ENCODE measurements around the gene MFAP2. TPM values are rescaled to one million over a fixed set of nuclear protein-coding genes. Genes with fewer than 3 reads are reported as not detected.
A peak's percentile ranks its signal among the peaks of the same experiment; 100 is the strongest.
"Not testable (repeated sequence)": the region's sequence is repeated elsewhere in the genome, so short reads cannot be mapped to it uniquely, and the experiment has no call there.

MFAP2 gene
- total and polyA plus RNA-seq, 7 experiments from 2014 or later: 0.76 TPM; not detected in 6

DNA sequence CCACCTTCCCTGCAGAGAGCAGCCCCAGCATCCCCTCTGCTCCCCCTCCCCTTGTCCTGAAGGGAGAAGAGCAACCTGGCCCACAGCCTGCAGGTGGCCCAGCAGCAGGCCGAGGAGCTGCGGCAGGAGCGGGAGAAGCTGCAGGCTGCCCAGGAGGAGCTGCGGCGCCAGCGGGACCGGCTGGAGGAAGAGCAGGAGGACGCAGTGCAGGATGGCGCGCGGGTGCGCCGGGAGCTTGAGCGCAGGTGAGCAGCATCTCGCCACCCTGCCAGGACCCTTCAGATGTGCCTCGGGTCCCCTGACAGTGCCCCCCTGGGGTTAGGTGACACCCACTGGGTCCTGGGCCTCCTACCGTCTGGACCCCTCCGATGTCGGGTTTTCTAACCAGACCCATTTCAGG lies 36.4 kb downstream of the MFAP2 start:
- Mint-ChIP-seq H3K36me3 (peaks cover 0 to 30% (median 12%) of the 10 kb centered on the region in 5 donors), H3K9me3 (no peaks in the 10 kb centered on the region), H3K27me3 (no peaks in the 10 kb centered on the region), H3K4me3 (no peak overlapping the region), H3K4me1 (peaks cover 0 to 5% (median 0%) of the 10 kb centered on the region in 7 donors), H3K27ac (peak overlapping the region in 1 of 9 donors; percentile 54)
- Histone ChIP-seq H3K4me3 (ENCODE audit: low read length) (no peak overlapping the region), H3K27me3 (ENCODE audit: control insufficient read depth in 2 of 2, insufficient read depth in 2 of 2, low read length in 2 of 2) (no peaks in the 10 kb centered on the region), H3K9me3 (ENCODE audit: control insufficient read depth in 2 of 3, low read length in 3 of 3) (no peaks in the 10 kb centered on the region), H3K4me1 (ENCODE audit: control insufficient read depth in 2 of 2, insufficient read depth in 2 of 2, low read length in 2 of 2) (no peaks in the 10 kb centered on the region), H3K27ac (ENCODE audit: low read depth, low read length) (no peak overlapping the region), H3K36me3 (ENCODE audit: control insufficient read depth in 2 of 3, insufficient read depth in 3 of 3, low read length in 3 of 3) (peaks cover 0 to 51% (median 0%) of the 10 kb centered on the region in 3 experiments)
- ChIA-PET CTCF (no interaction called here), POLR2A (no interaction called here)
- DNase-seq: no peak
- ATAC-seq: no peak
- intact Hi-C loops (cut with micrococcal nuclease): no loop called here

DNA sequence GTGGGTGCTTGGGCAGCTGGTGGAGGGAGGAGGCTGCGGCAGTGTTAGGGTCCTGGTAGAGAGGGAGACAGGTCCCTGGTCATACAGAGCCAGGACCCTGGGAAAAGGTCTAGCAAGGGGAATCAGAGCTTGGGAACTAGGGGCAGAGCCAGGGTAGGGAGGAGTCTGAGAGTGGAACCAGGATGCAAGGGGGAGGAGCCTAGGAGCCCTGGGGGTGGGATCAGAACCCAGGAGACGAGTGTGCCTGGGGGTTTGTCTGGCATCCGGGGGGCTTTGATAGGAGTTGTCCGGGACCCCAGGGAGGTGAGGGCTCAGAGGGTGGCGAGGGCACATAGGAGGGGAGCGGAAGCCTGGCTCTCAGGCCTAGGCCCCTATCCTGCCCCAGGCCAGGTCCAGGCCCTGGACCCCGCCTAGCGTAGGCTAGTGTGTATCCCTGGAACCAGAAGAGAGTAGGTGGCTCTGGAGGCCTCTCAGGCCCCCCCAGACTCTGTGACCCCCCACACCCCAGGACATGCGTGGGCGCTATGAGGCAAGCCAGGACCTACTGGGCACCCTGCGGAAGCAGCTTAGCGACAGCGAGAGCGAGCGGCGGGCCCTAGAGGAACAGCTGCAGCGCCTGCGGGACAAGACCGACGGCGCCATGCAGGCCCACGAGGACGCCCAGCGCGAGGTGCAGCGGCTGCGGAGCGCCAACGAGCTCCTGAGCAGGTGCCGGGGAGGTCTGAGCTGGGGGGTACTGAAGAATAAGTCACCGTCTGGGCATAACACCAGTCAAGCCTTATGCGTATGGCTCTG lies 40.8 kb downstream of the MFAP2 start:
- H3K9me3 Mint-ChIP-seq; H3K27me3 ChIP-seq (ENCODE audit: control insufficient read depth in 2 of 2, insufficient read depth in 2 of 2, low read length in 2 of 2); H3K4me3 ChIP-seq (ENCODE audit: low read length); H3K9me3 ChIP-seq (ENCODE audit: control insufficient read depth in 2 of 3, low read length in 3 of 3); H3K4me1 ChIP-seq (ENCODE audit: control insufficient read depth in 2 of 2, insufficient read depth in 2 of 2, low read length in 2 of 2); CTCF ChIA-PET; H3K27ac Mint-ChIP-seq; H3K27ac ChIP-seq (ENCODE audit: low read depth, low read length); intact Hi-C loops (cut with micrococcal nuclease); H3K4me3 Mint-ChIP-seq; POLR2A ChIA-PET; DNase-seq; H3K27me3 Mint-ChIP-seq; H3K4me1 Mint-ChIP-seq: not testable (repeated sequence)
- peak; percentile 29 for ATAC-seq
- H3K36me3 ChIP-seq (ENCODE audit: control insufficient read depth in 2 of 3, insufficient read depth in 3 of 3, low read length in 3 of 3): peaks cover 0 to 56% (median 0%) of the 10 kb centered on the region in 3 experiments
- H3K36me3 Mint-ChIP-seq: peaks cover 0 to 30% (median 11%) of the 10 kb centered on the region in 5 donors

DNA sequence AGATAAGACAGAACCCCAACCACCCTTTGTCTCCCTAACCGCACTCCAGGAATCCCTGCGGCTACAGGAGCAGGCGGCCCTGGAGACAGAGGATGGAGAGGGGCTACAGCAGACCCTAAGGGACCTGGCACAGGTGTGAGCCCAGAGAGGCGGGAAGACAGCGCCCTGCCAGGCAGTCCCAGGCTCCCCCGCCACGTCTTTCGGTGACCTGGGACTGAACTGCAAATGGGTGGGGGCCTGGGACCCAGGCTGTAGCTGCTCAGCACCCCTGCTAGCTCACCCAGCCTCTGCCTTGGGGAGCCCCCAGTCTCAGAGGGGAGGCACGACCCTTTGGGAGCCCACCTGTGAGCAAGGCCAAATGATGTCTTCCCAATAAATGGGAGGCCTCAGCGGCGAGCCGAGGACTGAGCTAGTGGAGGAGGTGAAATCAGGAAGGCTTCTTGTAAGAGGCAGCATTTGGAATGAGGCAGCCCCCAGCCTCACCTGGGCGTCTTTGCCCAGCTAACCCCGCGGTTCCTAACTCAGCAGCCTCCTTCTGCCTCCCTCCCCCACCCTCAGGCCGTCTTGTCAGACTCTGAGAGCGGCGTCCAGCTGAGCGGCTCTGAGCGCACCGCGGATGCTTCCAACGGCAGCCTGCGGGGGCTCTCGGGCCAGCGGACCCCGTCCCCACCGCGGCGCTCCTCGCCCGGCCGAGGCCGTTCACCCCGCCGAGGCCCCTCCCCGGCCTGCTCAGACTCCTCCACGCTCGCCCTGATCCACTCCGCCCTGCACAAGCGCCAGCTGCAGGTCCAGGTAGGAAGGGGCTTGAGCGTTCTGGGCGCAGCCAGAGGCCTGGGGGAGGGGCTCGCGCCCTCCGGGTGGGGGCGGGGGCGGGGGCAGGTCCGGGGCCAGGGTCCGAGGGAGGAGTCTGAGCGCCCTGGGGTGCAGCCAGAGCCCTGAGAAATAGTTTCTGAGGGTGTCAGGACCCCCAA lies 41.8 kb downstream of the MFAP2 start:
- no peaks in the 10 kb centered on the region for H3K4me1 ChIP-seq (ENCODE audit: control insufficient read depth in 2 of 2, insufficient read depth in 2 of 2, low read length in 2 of 2)
- Mint-ChIP-seq H3K27me3 (no peaks in the 10 kb centered on the region), H3K4me3 (no peak overlapping the region), H3K27ac (peak overlapping the region in 1 of 9 donors; percentile 63), H3K4me1 (peaks cover 0 to 5% (median 0%) of the 10 kb centered on the region in 7 donors), H3K9me3 (no peaks in the 10 kb centered on the region), H3K36me3 (peaks cover 0 to 32% (median 11%) of the 10 kb centered on the region in 5 donors)
- CTCF ChIA-PET: no interaction called here
- H3K9me3 ChIP-seq (ENCODE audit: control insufficient read depth in 2 of 3, low read length in 3 of 3): no peaks in the 10 kb centered on the region
- no peaks in the 10 kb centered on the region for H3K27me3 ChIP-seq (ENCODE audit: control insufficient read depth in 2 of 2, insufficient read depth in 2 of 2, low read length in 2 of 2)
- peak; percentile 11 for ATAC-seq
- H3K27ac ChIP-seq (ENCODE audit: low read depth, low read length): no peak overlapping the region
- no peak for DNase-seq
- POLR2A ChIA-PET: interaction anchor here (0.8 kb wide), 1 partner anchor 63 kb away, joined by 3 read pairs; no protein-coding TSS in a partner anchor
- peaks cover 0 to 50% (median 0%) of the 10 kb centered on the region in 3 experiments for H3K36me3 ChIP-seq (ENCODE audit: control insufficient read depth in 2 of 3, insufficient read depth in 3 of 3, low read length in 3 of 3)
- H3K4me3 ChIP-seq (ENCODE audit: low read length): no peak overlapping the region
- intact Hi-C loops (cut with micrococcal nuclease): no loop called here

DNA sequence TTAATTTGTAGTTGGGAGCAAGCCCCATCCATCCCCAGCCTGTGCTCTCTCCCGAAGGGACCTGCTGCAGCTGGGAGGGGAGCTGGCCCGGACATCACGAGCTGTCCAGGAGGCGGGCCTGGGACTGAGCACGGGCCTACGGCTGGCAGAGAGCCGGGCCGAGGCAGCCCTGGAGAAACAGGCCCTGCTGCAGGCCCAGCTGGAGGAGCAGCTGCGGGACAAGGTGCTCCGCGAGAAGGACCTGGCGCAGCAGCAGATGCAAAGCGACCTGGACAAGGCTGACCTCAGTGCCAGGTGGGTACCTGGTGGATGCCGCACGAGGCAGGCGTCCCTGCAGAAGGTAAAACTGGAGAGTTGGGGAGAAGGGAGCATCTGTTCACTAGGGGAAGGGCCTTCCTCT lies 43.8 kb downstream of the MFAP2 start:
- H3K4me3 Mint-ChIP-seq; intact Hi-C loops (cut with micrococcal nuclease); H3K4me1 Mint-ChIP-seq; H3K9me3 Mint-ChIP-seq; H3K4me1 ChIP-seq (ENCODE audit: control insufficient read depth in 2 of 2, insufficient read depth in 2 of 2, low read length in 2 of 2); H3K9me3 ChIP-seq (ENCODE audit: control insufficient read depth in 2 of 3, low read length in 3 of 3); H3K27ac ChIP-seq (ENCODE audit: low read depth, low read length); H3K4me3 ChIP-seq (ENCODE audit: low read length); H3K27me3 Mint-ChIP-seq; CTCF ChIA-PET; DNase-seq; H3K27ac Mint-ChIP-seq; POLR2A ChIA-PET; H3K27me3 ChIP-seq (ENCODE audit: control insufficient read depth in 2 of 2, insufficient read depth in 2 of 2, low read length in 2 of 2); ATAC-seq: not testable (repeated sequence)
- H3K36me3 ChIP-seq (ENCODE audit: control insufficient read depth in 2 of 3, insufficient read depth in 3 of 3, low read length in 3 of 3): peaks cover 0 to 33% (median 0%) of the 10 kb centered on the region in 3 experiments
- peaks cover 0 to 30% (median 8%) of the 10 kb centered on the region in 5 donors for H3K36me3 Mint-ChIP-seq

DNA sequence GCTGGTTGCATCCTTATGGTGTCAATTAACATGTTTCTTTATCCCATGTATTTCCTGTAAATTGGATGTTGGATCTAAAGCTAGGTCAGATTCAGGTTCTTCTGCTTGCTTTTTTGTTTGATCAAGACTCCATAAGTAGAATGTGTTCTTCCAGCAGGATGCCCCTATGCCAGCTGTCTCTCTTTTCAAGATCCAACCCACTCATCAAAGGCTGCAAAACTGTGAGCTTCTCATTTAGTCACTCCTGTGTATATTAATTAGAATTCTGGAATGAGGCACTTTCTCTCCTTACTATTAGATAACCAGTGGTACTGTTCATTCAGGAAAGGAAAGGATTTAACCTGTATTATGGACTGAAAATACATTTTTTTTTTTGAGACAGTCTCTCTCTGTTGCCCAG lies 46.5 kb downstream of the MFAP2 start:
- H3K9me3 ChIP-seq (ENCODE audit: control insufficient read depth in 2 of 3, low read length in 3 of 3); H3K4me1 Mint-ChIP-seq; H3K27ac ChIP-seq (ENCODE audit: low read depth, low read length); H3K9me3 Mint-ChIP-seq; H3K27me3 Mint-ChIP-seq; intact Hi-C loops (cut with micrococcal nuclease); DNase-seq; H3K4me3 Mint-ChIP-seq; ATAC-seq; H3K4me1 ChIP-seq (ENCODE audit: control insufficient read depth in 2 of 2, insufficient read depth in 2 of 2, low read length in 2 of 2); H3K4me3 ChIP-seq (ENCODE audit: low read length); H3K27me3 ChIP-seq (ENCODE audit: control insufficient read depth in 2 of 2, insufficient read depth in 2 of 2, low read length in 2 of 2): not testable (repeated sequence)
- H3K36me3 ChIP-seq (ENCODE audit: control insufficient read depth in 2 of 3, insufficient read depth in 3 of 3, low read length in 3 of 3): peaks cover 0 to 34% (median 0%) of the 10 kb centered on the region in 3 experiments
- Mint-ChIP-seq H3K27ac (peak overlapping the region in 1 of 9 donors; percentile 24), H3K36me3 (peaks cover 0 to 39% (median 10%) of the 10 kb centered on the region in 5 donors)
- ChIA-PET CTCF (interaction anchor here (0.6 to 0.7 kb wide), 2 partner anchors 18 to 366 kb away, joined by 3 to 5 read pairs; no protein-coding TSS in a partner anchor), POLR2A (interaction anchor here (0.6 to 0.7 kb wide), 3 partner anchors 9 to 916 kb away, joined by 3 to 11 read pairs (median 3); no protein-coding TSS in a partner anchor)

DNA sequence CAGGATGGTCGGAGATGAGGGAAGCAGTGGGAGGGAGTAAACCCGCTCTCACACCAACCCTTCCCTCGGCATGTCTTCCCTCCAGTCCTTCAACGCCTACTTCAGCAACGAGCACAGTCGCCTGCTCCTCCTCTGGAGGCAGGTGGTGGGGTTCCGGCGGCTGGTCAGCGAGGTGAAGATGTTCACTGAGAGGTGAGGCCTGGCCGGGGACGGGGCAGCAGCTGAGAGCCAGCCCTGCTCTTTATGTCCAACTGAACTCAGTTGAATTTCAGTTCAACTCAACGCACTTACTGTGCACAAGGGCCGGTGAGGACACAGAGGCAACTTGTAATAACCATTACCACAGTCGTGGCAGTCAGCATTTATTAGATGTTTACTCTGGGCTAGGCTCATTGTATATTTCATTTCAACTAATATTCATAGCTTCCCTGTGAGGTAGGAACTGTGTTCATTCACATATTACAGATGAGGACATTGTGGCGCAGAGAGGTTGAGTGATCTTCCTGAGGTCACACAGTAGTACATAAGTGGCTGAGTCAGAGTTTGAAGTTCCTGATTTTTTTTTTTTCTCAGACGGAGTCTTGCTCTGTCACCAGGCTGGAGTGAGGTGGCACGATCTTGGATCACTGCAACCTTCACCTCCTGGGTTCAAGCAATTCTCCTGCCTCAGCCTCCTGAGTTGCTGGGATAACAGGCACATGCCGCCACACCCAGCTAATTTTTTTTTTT lies 49.0 kb downstream of the MFAP2 start:
- H3K27me3 ChIP-seq (ENCODE audit: control insufficient read depth in 2 of 2, insufficient read depth in 2 of 2, low read length in 2 of 2); H3K4me1 ChIP-seq (ENCODE audit: control insufficient read depth in 2 of 2, insufficient read depth in 2 of 2, low read length in 2 of 2); H3K27me3 Mint-ChIP-seq; DNase-seq; H3K27ac ChIP-seq (ENCODE audit: low read depth, low read length); H3K4me3 Mint-ChIP-seq; H3K9me3 ChIP-seq (ENCODE audit: control insufficient read depth in 2 of 3, low read length in 3 of 3); ATAC-seq; CTCF ChIA-PET; H3K9me3 Mint-ChIP-seq; intact Hi-C loops (cut with micrococcal nuclease); H3K4me3 ChIP-seq (ENCODE audit: low read length): not testable (repeated sequence)
- peaks cover 0 to 13% (median 0%) of the 10 kb centered on the region in 3 experiments for H3K36me3 ChIP-seq (ENCODE audit: control insufficient read depth in 2 of 3, insufficient read depth in 3 of 3, low read length in 3 of 3)
- Mint-ChIP-seq H3K36me3 (peaks cover 0 to 34% (median 10%) of the 10 kb centered on the region in 5 donors), H3K4me1 (peaks cover 0 to 19% (median 0%) of the 10 kb centered on the region in 7 donors), H3K27ac (peak overlapping the region in 2 of 9 donors; percentile 15 to 49)
- POLR2A ChIA-PET: interaction anchor here (0.5 kb wide), 1 partner anchor 26 kb away, joined by 4 read pairs; no protein-coding TSS in a partner anchor
